HEK293 (cell line): Measurements from ENCODE around the gene RANBP1.

Source experiments
- BCL11A ChIP-seq: fragments of 450-650 bp; formaldehyde crosslinking; IDR thresholded peaks from 2 replicates; pipeline ENCODE4 v1.5.1; 2016; ENCODE audit warnings: low read depth, missing biosample characterization, missing genetic modification characterization
- SCRT2 ChIP-seq: fragments of 450-650 bp; formaldehyde crosslinking; IDR thresholded peaks from 2 replicates; pipeline ENCODE4 v1.5.1; 2016; ENCODE audit warnings: missing biosample characterization, missing genetic modification characterization
- ZBTB10 ChIP-seq: fragments of 450-650 bp; formaldehyde crosslinking; IDR thresholded peaks from 2 replicates; pipeline ENCODE4 v1.5.1; 2016; ENCODE audit warnings: missing biosample characterization, missing genetic modification characterization
- ZBTB8A ChIP-seq: fragments of 450-650 bp; formaldehyde crosslinking; IDR thresholded peaks from 2 replicates; pipeline ENCODE4 v1.5.1; 2016; ENCODE audit warnings: missing biosample characterization, missing genetic modification characterization

- no peak for TF ChIP-seq ZBTB10 (tag by site-specific recombination)
- no peak for TF ChIP-seq ZBTB8A
- no peak for TF ChIP-seq SCRT2 (tag by site-specific recombination)
- no peak for TF ChIP-seq BCL11A (tag by site-specific recombination)
These were observed 39.2 kb upstream of the RANBP1 start for GRCh38 chr22:20076627-20077172.
